RKO (cell line): ENCODE measurements around the gene MBOAT1.
"Not testable (repeated sequence)": the region's sequence is repeated elsewhere in the genome, so short reads cannot be mapped to it uniquely, and the experiment has no call there.

ENCODE experiments used
- DNase-seq: peaks from one replicate; pipeline ENCODE4 v3.0.0-alpha.2; 2016; ENCODE audit warnings: low spot score

MBOAT1 gene

DNA sequence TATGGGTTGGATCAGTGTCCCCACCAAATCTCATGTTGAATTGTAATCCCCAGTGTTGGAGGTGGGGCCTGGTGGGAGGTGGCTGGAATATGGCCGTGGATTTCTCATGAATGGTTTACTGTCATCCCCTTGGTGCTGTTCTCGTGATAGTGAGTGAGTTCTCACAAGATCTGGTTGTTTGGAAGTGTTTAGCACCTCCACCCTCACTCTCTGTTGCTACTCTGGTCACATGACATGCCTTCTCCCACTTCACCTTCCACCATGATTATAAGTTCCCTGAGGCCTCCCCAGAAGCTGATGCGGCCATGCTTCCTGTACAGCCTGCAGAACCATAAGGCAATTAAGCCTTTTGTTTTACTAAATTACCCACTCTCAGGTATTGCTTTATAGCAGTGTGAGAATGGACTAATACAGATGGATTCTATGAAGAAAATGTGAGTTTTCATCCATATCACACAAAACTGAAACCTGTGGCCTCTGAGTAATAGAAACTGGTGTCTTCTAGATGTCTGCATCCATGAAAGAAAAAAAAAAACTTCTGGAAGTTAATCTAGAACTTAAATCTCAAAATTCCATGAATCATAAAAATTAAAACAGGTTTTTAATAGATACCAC, 39.3 kb downstream of the MBOAT1 start:
- DNase-seq: no peak

- no peak for DNase-seq
These were observed 41.7 kb downstream of the MBOAT1 start for GRCh38 chr6:20170455-20171148.

GRCh38 chr6:20169786-20170185, 42.5 kb downstream of the MBOAT1 start:
- no peak for DNase-seq

DNA sequence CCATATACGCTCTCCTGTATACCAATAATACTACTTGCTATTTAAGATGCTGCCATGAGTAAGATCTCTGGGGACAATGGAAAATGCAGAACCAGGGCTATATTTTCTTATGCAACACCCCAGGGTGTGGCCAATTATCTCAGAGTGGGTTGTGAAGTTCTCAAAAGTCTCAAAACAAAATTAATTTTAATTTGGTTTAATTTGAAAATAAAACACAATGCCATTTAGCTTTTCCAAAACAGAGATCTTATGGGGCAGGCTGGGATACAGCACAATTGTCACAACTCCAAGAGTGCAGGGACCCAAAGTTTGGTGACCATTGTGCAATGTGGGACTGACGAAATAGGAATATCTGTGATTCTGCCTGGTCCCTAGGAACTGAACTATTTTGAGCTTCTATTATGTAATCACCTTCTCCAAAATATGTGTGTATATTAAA, 43.1 kb downstream of the MBOAT1 start:
- no peak for DNase-seq

- DNase-seq: no peak
These were observed 43.6 kb downstream of the MBOAT1 start for GRCh38 chr6:20168690-20169089.

- no peak for DNase-seq
These were observed 44.7 kb downstream of the MBOAT1 start for GRCh38 chr6:20167601-20168000.

DNA sequence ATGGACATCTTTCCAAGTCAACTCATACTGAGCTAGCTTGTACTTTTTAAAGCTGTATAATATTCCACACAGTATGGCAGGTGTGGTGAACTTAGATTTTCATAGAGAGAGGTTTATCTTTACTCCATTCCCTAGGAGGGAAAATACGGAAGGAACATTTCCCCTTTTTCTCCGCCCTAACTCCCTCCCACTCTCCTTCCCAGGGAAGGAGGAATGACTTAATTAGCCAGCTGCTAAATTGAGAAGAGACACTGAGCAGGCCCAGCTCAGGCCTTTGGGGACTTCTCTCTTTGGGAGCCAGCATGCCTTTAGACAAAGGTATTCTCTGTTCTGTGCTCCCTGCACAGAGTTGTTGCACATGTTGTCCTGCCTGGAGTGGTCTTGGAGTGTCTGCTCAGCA, 46.1 kb downstream of the MBOAT1 start:
- no peak for DNase-seq

DNA sequence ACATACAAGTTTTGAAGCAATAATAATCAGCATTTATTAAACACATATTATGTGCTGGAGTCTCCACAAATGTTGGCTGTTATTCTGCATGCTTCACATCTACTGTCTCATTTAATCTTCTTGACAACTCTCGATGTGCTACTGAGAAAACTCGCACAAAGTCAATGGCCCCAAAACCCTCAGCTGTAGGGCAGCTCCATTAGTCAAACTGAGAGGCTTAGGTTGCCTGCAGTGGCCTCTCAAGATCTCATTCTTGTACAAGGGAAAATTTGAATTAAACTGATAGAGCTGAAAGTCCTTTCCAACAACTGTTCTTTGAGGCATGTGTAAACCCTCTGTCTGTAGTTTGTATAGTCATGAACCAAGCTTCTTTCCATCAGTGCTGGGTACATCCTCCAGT, 49.8 kb downstream of the MBOAT1 start:
- DNase-seq: no peak

- no peak for DNase-seq
These were observed 51.6 kb downstream of the MBOAT1 start for GRCh38 chr6:20160541-20161283.

DNA sequence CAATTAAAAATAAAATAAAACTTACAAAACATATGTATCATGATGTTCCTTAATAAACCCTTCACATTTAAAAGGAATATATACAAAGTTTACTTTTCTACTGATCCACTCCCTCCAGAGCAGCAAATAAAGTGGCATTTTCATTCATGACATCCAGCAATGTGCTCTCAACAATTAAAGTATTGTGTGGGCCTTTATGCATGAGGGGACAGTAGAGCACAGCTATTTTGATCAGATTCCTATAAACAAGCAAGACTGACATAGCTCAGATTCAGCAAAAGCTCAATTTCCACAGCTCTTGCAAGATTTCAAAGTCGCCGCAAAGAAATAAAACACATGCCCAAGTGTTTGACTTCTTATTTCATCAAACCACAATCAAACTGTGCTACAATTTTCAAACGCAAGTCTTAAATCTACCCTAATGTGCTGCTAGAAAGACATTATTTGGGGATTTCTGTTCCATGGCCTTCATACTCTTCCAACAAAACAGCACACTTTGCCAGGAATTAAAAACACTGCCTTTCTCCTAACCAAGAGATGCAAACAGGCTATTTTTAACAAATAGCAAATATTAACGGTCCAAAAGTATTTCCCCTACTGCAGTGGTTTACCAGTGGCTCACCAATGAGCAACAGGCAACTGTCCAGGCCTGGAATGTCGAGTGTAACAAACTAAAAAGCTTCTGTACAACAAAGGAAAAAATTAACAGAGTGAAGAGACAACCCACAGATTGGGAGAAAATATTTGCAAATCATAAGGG, 52.3 kb downstream of the MBOAT1 start:
- DNase-seq: no peak

GRCh38 chr6:20159098-20159497, 53.2 kb downstream of the MBOAT1 start:
- no peak for DNase-seq

DNA sequence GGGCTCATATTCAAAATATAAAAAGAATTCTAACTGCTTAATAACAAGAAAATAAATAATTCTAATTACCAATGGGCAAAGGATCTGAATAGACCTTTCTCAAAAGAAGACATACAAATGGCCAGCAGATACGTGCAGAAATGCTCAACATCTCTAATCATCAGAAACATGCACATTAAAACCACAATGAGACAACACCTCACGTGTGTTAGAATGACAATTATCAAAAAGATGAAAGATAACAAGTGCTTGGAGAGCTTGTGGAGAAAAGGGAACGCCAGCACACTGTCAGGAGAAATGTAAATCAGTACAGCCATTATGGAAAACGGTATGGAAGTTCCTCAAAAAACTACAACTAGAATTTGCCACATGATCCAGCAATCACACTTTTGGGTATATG, 53.6 kb downstream of the MBOAT1 start:
- no peak for DNase-seq

DNA sequence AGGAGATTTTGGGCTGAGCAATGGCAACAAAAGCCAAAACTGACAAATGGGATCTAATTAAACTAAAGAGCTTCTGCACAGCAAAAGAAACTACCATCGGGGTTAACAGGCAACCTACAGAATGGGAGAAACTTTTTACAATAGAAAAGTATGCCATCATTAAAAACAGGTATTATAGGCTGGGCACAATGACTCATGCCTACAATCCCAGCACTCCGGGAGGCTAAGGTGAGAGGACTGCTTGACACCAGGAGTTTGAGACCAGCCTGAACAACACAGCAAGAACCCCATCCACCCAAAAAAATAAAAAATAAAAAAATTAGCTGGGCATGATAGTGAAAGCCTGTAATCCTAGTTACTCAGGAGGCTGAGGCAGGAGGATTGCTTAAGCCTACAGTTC, 55.4 kb downstream of the MBOAT1 start:
- no peak for DNase-seq

DNA sequence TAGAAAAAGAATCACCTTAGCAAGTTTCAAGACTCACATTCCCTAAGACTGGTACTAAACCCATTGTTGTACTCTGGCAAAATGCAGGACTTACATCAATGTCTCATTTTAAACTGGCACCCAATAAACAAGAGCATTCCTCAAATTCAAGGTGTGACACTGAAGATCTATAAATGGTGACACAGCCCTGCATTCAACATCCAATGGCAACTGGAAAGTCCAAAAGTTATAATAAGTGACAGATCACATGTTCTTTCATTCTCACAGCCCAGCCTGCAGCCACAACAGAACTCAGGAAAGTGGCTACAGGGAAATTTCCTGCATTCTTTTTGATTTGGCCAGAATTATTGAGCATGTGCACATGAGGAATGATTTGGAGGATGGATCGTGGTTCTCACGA, 57.5 kb downstream of the MBOAT1 start:
- DNase-seq: no peak

- no peak for DNase-seq
These were observed 59.1 kb downstream of the MBOAT1 start for GRCh38 chr6:20153194-20153593.

DNA sequence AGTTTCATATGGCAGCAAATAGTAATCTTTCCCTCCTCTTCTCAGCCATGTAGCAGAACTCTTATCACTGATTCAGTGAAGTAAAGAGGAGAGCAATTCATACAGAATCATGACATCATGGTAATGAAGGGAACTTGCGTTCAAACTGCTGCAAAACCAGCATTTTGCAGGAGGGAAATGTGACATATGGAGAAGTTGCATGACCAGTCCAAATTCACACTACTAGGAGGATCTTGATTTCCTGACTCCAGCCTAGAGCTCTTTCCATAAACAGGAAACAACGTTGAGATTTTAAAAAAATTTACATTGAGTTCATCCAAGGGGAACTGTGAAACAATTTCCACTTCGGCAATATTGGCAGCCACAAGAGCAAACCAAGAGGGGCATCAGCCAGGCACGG, 63.8 kb downstream of the MBOAT1 start:
- no peak for DNase-seq

- no peak for DNase-seq
These were observed 64.8 kb downstream of the MBOAT1 start for GRCh38 chr6:20147469-20147868.

DNA sequence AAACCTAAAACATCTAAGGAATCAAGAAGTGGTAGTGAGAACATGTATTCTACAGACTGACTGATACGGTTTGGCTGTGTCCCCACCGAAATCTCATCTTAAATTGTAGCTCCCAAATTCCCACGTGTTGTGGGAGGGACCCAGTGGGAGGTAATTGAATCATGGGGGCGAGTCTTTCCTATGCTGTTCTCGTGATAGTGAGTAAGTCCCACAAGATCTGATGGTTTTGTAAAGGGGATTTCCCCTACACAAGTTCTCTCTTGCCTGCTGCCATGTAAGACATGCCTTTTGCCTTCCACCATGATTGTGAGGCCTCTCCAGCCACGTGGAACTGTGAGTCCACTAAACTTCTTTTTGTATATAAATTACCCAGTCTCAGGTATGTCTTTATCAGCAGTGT, 65.4 kb downstream of the MBOAT1 start:
- not testable (repeated sequence) for DNase-seq

DNA sequence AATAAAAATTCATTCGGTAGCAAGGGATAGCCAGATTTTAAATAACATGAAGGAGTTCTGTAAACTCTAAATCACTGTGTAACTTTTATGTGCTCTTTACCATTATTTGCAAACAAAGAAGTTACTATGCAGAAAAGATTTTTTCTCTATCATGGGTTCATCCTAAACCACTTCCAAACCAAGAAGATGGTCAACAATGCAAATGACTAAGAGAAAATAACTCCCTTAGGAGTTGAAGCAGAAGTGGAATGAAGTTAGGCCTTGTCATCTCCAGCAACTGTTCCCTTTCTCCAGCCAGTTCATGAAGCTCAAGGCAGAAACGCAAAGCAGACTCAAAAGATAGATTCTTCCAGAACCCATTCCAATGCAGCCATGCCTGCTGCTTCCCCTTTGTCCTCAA, 66.0 kb downstream of the MBOAT1 start:
- no peak for DNase-seq

GRCh38 chr6:20142866-20143265, 69.4 kb downstream of the MBOAT1 start:
- no peak for DNase-seq

GRCh38 chr6:20141931-20142330, 70.3 kb downstream of the MBOAT1 start:
- DNase-seq: no peak

GRCh38 chr6:20139127-20139963, 72.9 kb downstream of the MBOAT1 start:
- not testable (repeated sequence) for DNase-seq
